Esophagus squamous epithelium (tissue), 5 donors: Measurements from ENCODE around the gene TMEM175. TPM values are rescaled to one million over a fixed set of nuclear protein-coding genes. Genes with fewer than 3 reads are reported as not detected.
A peak's percentile ranks its signal among the peaks of the same experiment; 100 is the strongest.

Experiments used
- DNase-seq: peaks from one replicate; lab custom pipeline; 2025; lab: John Stamatoyannopoulos, UW
- H3K27ac ChIP-seq, 4 donors: fragments of 200-600 bp; sonication (generic); one replicate each; pipeline ENCODE4 v1.5.1; 2016 to 2019; ENCODE audit warnings: mild to moderate bottlenecking in 1 of 4
- H3K27me3 ChIP-seq, 4 donors: fragments of 200-600 bp; sonication (generic); 1 replicate in 3 of 4; 2 replicates in 1 of 4; pipeline versions ENCODE4 v1.5.1 to v1.6.0; 2017 to 2021; ENCODE audit warnings: antibody characterized with exemption in 1 of 4
- H3K36me3 ChIP-seq, 3 donors: fragments of 200-600 bp; sonication (generic); one replicate each; pipeline ENCODE4 v1.5.1; 2016 to 2019
- H3K4me1 ChIP-seq, 3 donors: fragments of 200-600 bp; sonication (generic); one replicate each; pipeline ENCODE4 v1.5.1; 2017 to 2019
- H3K4me3 ChIP-seq, 4 donors: fragments of 200-600 bp; sonication (generic); 1 replicate in 3 of 4; 2 replicates in 1 of 4; pipeline ENCODE4 v1.5.1; 2016 to 2019; ENCODE audit warnings: mild to moderate bottlenecking in 2 of 4, moderate library complexity in 1 of 4
- H3K9me3 ChIP-seq, 3 donors: fragments of 200-600 bp; sonication (generic); one replicate each; pipeline ENCODE4 v1.5.1; 2016 to 2019
- POLR2A ChIP-seq, 4 donors: fragments of 450-650 bp; IDR thresholded peaks; one replicate each; pipeline ENCODE4 v1.6.1; 2017; ENCODE audit warnings: antibody characterized with exemption in 4 of 4, mild to moderate bottlenecking in 4 of 4, moderate library complexity in 3 of 4
- WGBS, 2 donors: methylation state at CpG; one replicate each; pipeline ENCODE4 v1.1.5; 2018; 5-methylcytosine and 5-hydroxymethylcytosine counted together
- intact Hi-C: fragments of 100-400 bp; cut with DNase I; formaldehyde crosslinking; loops from one replicate; pipeline ENCODE4 v1.15.0; 2022
- total RNA-seq, 4 donors: library from RNA; depleted of rRNA; stranded (reverse); fragments of >200 nt; gene quantifications; one replicate each; pipeline ENCODE4 v1.1.0, GENCODE V29; 2016
- TF ChIP-seq, protein P1 (sequence below), 6 experiments: fragments of 450-650 bp in 4 of 6; fragments of 200-600 bp in 2 of 6; sonication (generic) in 2 of 6; IDR thresholded peaks; one replicate each; pipeline ENCODE4 v1.5.1; 2016 to 2019; ENCODE audit warnings: antibody characterized with exemption in 6 of 6, mild to moderate bottlenecking in 4 of 6, moderate library complexity in 4 of 6
- donor health status: DM: yes; HTN: yes; CAD: no.

Gene TMEM175
- total RNA-seq, 4 donors from 2014 or later = 8.4 to 22.9 (median 19.7) TPM

DNA sequence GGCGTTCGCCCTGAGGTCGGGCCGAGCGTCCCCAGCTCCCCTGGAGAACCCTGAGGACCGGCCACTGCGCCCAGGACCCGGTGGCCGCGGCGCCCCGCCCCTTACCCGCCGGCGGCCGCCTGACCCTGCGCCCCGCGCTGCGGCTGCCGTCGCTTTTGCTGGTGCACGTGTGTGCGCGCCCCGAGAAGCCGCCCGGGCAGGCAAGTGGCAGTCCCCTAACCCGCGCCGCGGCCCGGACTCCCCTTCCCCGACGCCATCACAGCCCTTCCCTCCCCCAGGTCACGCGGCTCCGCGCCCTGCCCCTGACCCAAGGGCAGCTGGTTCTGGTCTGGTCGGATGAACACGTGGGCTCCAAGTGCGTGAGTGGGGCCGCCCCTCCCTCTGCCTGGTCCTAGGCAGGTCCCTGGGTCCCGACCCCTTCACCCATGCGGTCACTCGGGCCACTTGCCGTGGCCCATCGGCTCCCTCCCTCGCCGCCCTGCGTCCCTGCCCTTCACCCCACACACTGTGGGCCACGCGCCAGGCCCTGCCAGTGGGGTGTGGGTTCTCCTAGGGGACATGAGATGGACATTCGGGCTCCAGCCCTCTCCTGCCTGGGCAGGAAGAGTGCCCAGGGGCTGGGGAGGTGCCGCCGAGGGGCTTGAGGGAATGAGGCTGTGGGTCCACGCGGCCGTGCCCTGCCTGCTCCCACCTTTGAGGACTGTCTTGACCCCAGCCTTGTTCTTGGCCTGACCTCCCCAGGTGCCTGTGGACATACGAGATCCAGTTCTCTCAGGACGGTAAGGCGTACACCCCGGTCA is 71.2 kb downstream of the TMEM175 start:
- H3K36me3 ChIP-seq = no peaks in the 10 kb centered on the region
- 40 to 63% methylated on average over 5 to 6 of the region's 63 CpGs for WGBS, 2 donors
- intact Hi-C loops = no loop called here
- TF ChIP-seq, protein P1, sequence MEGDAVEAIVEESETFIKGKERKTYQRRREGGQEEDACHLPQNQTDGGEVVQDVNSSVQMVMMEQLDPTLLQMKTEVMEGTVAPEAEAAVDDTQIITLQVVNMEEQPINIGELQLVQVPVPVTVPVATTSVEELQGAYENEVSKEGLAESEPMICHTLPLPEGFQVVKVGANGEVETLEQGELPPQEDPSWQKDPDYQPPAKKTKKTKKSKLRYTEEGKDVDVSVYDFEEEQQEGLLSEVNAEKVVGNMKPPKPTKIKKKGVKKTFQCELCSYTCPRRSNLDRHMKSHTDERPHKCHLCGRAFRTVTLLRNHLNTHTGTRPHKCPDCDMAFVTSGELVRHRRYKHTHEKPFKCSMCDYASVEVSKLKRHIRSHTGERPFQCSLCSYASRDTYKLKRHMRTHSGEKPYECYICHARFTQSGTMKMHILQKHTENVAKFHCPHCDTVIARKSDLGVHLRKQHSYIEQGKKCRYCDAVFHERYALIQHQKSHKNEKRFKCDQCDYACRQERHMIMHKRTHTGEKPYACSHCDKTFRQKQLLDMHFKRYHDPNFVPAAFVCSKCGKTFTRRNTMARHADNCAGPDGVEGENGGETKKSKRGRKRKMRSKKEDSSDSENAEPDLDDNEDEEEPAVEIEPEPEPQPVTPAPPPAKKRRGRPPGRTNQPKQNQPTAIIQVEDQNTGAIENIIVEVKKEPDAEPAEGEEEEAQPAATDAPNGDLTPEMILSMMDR (IDR thresholded peaks at IDR 0.05) = no peak
- TF ChIP-seq POLR2A (IDR thresholded peaks at IDR 0.05) = no peak
- no peak overlapping the region for H3K27ac ChIP-seq
- no peak for DNase-seq
- peaks cover 23 to 97% (median 28%) of the 10 kb centered on the region in 4 donors for H3K27me3 ChIP-seq
- H3K9me3 ChIP-seq = peaks cover 0 to 3% (median 0%) of the 10 kb centered on the region in 3 donors
- H3K4me3 ChIP-seq = peak overlapping the region in 2 of 4 donors; percentile 7 to 49
- H3K4me1 ChIP-seq = peaks cover 4 to 23% (median 16%) of the 10 kb centered on the region in 3 donors

DNA sequence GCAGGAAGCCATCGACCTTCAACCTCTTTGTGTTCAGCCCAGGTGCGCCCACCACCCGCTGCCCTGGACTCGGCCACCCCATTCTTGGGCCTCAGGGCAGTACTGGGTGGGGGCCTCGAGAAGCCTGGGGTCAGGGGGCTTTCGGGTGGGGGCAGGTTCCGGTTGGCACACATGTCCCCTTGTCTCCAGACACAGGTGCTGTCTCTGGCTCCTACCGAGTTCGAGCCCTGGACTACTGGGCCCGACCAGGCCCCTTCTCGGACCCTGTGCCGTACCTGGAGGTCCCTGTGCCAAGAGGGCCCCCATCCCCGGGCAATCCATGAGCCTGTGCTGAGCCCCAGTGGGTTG is 71.8 kb downstream of the TMEM175 start:
- 79 to 80% methylated on average over 5 to 12 of the region's 13 CpGs for WGBS, 2 donors
- no peak for DNase-seq

DNA sequence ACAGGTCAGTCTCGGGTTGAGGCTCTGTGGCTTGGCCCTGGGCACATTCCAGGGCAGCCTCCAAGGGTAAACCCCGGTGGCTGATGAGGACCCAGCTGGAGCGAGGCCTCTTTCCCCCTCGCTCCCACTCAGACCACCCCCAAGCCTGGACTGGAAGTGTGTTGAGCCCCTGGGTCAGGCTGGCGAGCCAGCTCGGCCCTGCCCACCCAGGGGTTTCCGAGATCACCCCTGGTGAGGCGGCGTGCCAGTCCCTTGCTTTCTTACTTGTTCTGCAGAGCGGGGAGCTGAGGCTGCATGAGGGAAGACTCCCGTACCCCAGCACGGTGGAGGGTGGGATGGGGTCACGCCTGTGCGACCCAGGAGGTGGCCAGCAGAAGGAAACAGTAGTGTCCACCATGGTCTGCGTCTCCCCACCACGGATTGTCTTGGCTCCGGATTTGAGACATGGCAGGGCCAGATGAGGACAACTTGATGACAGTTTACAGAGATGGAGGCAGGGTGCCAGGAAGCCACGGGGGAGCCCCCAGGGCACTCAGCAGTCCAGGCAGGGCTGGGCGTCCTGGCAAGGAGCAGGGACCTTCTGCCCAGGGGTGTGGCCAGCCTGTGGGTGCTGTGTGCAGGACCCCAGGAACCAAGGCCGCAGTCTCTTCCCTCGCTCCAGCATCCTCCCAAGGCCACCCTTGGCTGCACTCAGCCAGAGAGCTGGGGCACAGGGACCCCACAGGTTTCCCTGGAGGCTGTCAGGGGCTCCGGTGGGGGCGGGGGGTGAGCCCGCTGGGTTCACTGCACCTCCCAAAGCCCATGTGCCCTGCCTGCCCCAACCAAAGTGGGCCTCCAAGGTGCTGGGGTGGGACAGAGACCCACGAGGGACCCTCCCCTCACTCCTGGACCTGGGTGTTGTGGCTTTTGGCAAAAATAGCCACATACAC is 72.6 kb downstream of the TMEM175 start:
- Histone ChIP-seq H3K9me3 (peaks cover 0 to 3% (median 0%) of the 10 kb centered on the region in 3 donors), H3K27me3 (peaks cover 23 to 94% (median 34%) of the 10 kb centered on the region in 4 donors), H3K27ac (no peak overlapping the region), H3K36me3 (no peaks in the 10 kb centered on the region), H3K4me1 (peaks cover 12 to 33% (median 20%) of the 10 kb centered on the region in 3 donors), H3K4me3 (no peak overlapping the region)
- no peak for TF ChIP-seq POLR2A (IDR thresholded peaks at IDR 0.05)
- TF ChIP-seq, protein P1 (IDR thresholded peaks at IDR 0.05) = no peak
- 72 to 93% methylated on average over 3 to 8 of the region's 25 CpGs for WGBS, 2 donors
- intact Hi-C loops = no loop called here
- DNase-seq = no peak

More for the DNA sequence above, 71.8 kb downstream of the TMEM175 start:
- Histone ChIP-seq H3K27ac (no peak overlapping the region), H3K4me3 (no peak overlapping the region), H3K9me3 (peaks cover 0 to 3% (median 0%) of the 10 kb centered on the region in 3 donors), H3K27me3 (peaks cover 23 to 97% (median 33%) of the 10 kb centered on the region in 4 donors), H3K36me3 (no peaks in the 10 kb centered on the region), H3K4me1 (peaks cover 9 to 28% (median 18%) of the 10 kb centered on the region in 3 donors)
- no peak for TF ChIP-seq POLR2A (IDR thresholded peaks at IDR 0.05)
- TF ChIP-seq, protein P1 (IDR thresholded peaks at IDR 0.05) = no peak
- intact Hi-C loops = no loop called here

DNA sequence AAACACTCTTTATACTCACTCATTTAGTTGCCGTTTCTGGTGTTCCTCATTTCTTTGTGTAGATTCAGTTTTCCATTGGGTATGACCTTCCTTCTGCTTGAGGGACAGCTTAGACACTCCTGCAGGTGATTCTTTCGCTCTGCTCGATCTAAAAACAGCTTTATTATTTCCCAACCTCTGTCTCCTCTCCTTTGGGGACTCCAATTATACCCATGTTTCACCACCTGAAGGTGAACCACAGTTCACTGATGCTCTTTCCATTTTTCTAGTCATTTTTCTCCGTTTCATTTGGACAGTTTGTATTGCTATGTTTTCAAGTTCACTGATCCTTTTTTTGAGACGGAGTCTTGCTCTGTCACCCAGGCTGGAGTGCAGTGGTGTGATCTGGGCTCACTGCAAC is 74.6 kb downstream of the TMEM175 start:
- no peak overlapping the region for H3K27ac ChIP-seq
- intact Hi-C loops = no loop called here
- no peak for DNase-seq
- no peaks in the 10 kb centered on the region for H3K36me3 ChIP-seq
- H3K4me3 ChIP-seq = no peak overlapping the region
- peaks cover 18 to 74% (median 24%) of the 10 kb centered on the region in 4 donors for H3K27me3 ChIP-seq
- peaks cover 0 to 3% (median 0%) of the 10 kb centered on the region in 3 donors for H3K9me3 ChIP-seq
- H3K4me1 ChIP-seq = peaks cover 23 to 42% (median 32%) of the 10 kb centered on the region in 3 donors
- no peak for TF ChIP-seq POLR2A (IDR thresholded peaks at IDR 0.05)
- 78 to 86% methylated on average over 5 of the region's 5 CpGs for WGBS, 2 donors

Other genes starting within 250 kb of the TMEM175 start
- gene SLC49A3, start 243.3 kb upstream of the TMEM175 start, total RNA-seq = 1 to 10 TPM; 2.5 to 6.5 (median 4.7) TPM
- gene PCGF3, start 226.6 kb upstream of the TMEM175 start, total RNA-seq = 10 to 100 TPM; 40.0 to 57.6 (median 46.9) TPM
- under 1 TPM in 2 of 4 donors, not detected in 2; 0.44 to 0.57 TPM for gene CPLX1, start 106.3 kb upstream of the TMEM175 start, total RNA-seq
- 10 to 100 TPM; 70.6 to 97.8 (median 80.7) TPM for gene GAK, start 144 bp upstream of the TMEM175 start, total RNA-seq
- 10 to 100 TPM in 2 of 4 donors, 1 to 10 TPM in 2; 9.5 to 12.0 (median 10.7) TPM for gene DGKQ, start 41.1 kb downstream of the TMEM175 start, total RNA-seq
- 10 to 100 TPM in 2 of 4 donors, 1 to 10 TPM in 2; 4.3 to 20.5 (median 14.1) TPM for gene IDUA, start 54.6 kb downstream of the TMEM175 start, total RNA-seq
- gene SLC26A1, start 60.9 kb downstream of the TMEM175 start, total RNA-seq = not detected
- gene FGFRL1, start 79.2 kb downstream of the TMEM175 start, total RNA-seq = 10 to 100 TPM in 1 of 4 donors, 1 to 10 TPM in 3; 2.8 to 10.1 (median 4.7) TPM
- gene RNF212, start 181.1 kb downstream of the TMEM175 start, total RNA-seq = 1 to 10 TPM in 2 of 4 donors, under 1 TPM in 2; 0.53 to 6.3 (median 1.9) TPM
- gene SPON2, start 240.1 kb downstream of the TMEM175 start, total RNA-seq = 10 to 100 TPM; 14.5 to 53.4 (median 21.3) TPM